Right cardiac atrium (tissue), 5 donors: Measurements from ENCODE around the gene NDN. TPM values are rescaled to one million over a fixed set of nuclear protein-coding genes. Genes with fewer than 3 reads are reported as not detected.
"Not testable (repeated sequence)": the region's sequence is repeated elsewhere in the genome, so short reads cannot be mapped to it uniquely, and the experiment has no call there.

Source experiments
- ATAC-seq, 2 donors: fragments of 200-7000 bp; cut with Tn5 transposase; one replicate each; pipeline versions ENCODE4 v1.8.0 to v1.9.1; 2020; ENCODE audit warnings: moderate library complexity in 2 of 2, mild to moderate bottlenecking in 1 of 2
- DNase-seq, 3 donors: peaks; one replicate each; pipeline ENCODE4 v3.0.0-alpha.2; 2020
- H3K27ac ChIP-seq: one replicate; pipeline ENCODE4 v1.5.1; 2013; ENCODE audit warnings: mild to moderate bottlenecking, low read length, control low read depth, moderate library complexity
- H3K27me3 ChIP-seq: one replicate; pipeline ENCODE4 v1.6.1; 2013; ENCODE audit not compliant: control insufficient read depth, insufficient read depth
- H3K4me1 ChIP-seq: one replicate; pipeline ENCODE4 v1.6.1; 2013; ENCODE audit warnings: low read length; ENCODE audit not compliant: control insufficient read depth, insufficient read depth
- H3K4me3 ChIP-seq: one replicate; pipeline ENCODE4 v1.5.1; 2013; ENCODE audit warnings: low read length, control low read depth
- H3K9me3 ChIP-seq: one replicate; pipeline ENCODE4 v1.6.1; 2013; ENCODE audit warnings: low read length; ENCODE audit not compliant: control insufficient read depth
- WGBS: extraction: QIAGEN DNeasy Blood & Tissue Kit; methylation state at CpG from one replicate; pipeline ENCODE4 v1.1.7; 2013; 5-methylcytosine and 5-hydroxymethylcytosine counted together
- intact Hi-C, 4 donors: fragments of 100-400 bp; cut with DNase I; formaldehyde crosslinking; loops; one replicate each; pipeline versions ENCODE4 v1.11.0 to v1.14.0; 2022 to 2023
- long read RNA-seq, 4 donors: library from polyadenylated mRNA; unstranded; transcript quantifications; one replicate each; pipeline ENCODE4 v2.0.0, GENCODE V29; 2020 to 2021
- polyA plus RNA-seq: library from polyadenylated mRNA; stranded (reverse); fragments of 200-250 nt; gene quantifications from one replicate; pipeline ENCODE4 v1.2.3, GENCODE V29; 2013
- total RNA-seq, 4 donors: library from RNA; stranded (reverse); fragmentation: NEBNext Ultra II Directional; extraction: Animal tissue kit (Norgen Biotek cat#: 25700); gene quantifications; one replicate each; pipeline ENCODE4 v1.2.1, GENCODE V29; 2021
- donor health status: healthy with polysubstance abuse.
- donor health status: DM: no; HTN: yes; CAD: no.
- donor health status: DM: no; HTN: no; CAD: no.
- donor health status: DM: no; HTN: yes; CAD: no; lungs with severe emphysema.
- donor health status: DM: yes; HTN: yes; CAD: no.

The NDN gene, protein sequence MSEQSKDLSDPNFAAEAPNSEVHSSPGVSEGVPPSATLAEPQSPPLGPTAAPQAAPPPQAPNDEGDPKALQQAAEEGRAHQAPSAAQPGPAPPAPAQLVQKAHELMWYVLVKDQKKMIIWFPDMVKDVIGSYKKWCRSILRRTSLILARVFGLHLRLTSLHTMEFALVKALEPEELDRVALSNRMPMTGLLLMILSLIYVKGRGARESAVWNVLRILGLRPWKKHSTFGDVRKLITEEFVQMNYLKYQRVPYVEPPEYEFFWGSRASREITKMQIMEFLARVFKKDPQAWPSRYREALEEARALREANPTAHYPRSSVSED
- total RNA-seq (10 to 100 TPM; 41.6 to 60.0 (median 51.5) TPM), polyA plus RNA-seq (37.9 TPM)
- long read RNA-seq, donor 1, transcript NDN-202 (1 exons, 1,627 nt): major isoform, 159 of 159 reads
- long read RNA-seq, donor 1, partial matches to known transcripts: 0 of 159 reads
- long read RNA-seq, donor 1, other reads (novel, unspliced or antisense): 0 of 159 reads
- long read RNA-seq, donor 2, transcript NDN-202 (1 exons, 1,627 nt): major isoform, 74 of 74 reads
- long read RNA-seq, donor 2, partial matches to known transcripts: 0 of 74 reads
- long read RNA-seq, donor 2, other reads (novel, unspliced or antisense): 0 of 74 reads
- long read RNA-seq, donor 3, transcript NDN-202 (1 exons, 1,627 nt): major isoform, 9 of 9 reads
- long read RNA-seq, donor 3, partial matches to known transcripts: 0 of 9 reads
- long read RNA-seq, donor 3, other reads (novel, unspliced or antisense): 0 of 9 reads
- long read RNA-seq, donor 4, transcript NDN-202 (1 exons, 1,627 nt): major isoform, 98 of 98 reads
- long read RNA-seq, donor 4, partial matches to known transcripts: 0 of 98 reads
- long read RNA-seq, donor 4, other reads (novel, unspliced or antisense): 0 of 98 reads

DNA sequence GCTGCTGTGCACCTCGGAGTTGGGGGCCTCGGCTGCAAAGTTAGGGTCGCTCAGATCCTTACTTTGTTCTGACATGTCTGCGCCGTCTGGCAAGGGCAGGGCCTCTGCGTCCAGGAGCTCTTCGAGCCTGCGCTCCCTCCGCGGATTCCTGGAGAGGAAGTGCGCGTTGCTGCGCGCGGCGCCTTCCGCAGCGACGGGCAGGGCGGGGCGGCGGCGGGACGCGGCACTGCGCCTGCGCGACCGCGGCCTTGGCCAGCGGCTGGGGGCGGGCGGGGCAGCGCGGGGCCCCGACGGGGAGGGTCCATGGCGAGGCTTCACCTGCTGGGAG is at the start of gene NDN:
Gene NDN (minus strand): TSS at position 163 of the 328 bp plus-strand sequence. CDS start 88 bp downstream, at position 75.
- 22% methylated on average over 38 of the region's 38 CpGs for WGBS
- Histone ChIP-seq H3K27ac (no peak within 1 kb of the TSS), H3K4me1 (no peaks in the 10 kb centered on the region), H3K4me3 (peak within 1 kb of the TSS; percentile 41), H3K9me3 (no peaks in the 10 kb centered on the region), H3K27me3 (no peaks in the 10 kb centered on the region)
- peak; percentile 58 to 85 (median 83) for DNase-seq
- intact Hi-C loops: no loop called here
- ATAC-seq: peak; percentile 82 to 86

DNA sequence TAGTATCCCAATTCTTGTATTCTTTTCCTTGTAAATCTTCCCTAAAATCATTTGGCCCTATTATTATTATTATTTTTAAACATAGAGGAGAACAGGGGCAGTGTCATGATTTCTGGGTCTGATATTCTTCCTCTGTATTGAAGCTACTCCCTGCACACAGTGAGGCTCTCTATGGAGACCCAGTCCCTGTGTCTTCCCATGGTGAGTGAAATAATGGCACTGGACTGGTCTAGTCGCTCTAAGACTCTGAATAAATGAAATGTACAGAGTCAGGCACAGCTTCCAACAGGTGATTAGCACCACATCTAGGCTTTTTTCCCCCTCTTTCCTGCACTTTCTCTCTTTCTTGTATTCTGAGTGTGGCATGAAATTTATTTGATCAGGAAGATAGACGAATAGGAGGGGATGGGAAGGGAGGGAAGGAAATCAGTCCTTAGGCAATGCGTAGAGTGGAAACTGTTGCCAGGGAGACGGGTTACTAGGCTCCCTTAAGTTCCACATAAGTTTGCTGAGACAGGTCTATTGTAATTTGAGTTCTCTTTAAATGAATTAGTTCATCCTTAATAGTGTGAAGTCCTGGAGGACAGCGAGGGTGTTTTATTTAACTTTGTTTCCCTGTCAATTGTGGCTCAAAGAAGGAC is 49.0 kb upstream of the NDN start:
- no peak for ATAC-seq

DNA sequence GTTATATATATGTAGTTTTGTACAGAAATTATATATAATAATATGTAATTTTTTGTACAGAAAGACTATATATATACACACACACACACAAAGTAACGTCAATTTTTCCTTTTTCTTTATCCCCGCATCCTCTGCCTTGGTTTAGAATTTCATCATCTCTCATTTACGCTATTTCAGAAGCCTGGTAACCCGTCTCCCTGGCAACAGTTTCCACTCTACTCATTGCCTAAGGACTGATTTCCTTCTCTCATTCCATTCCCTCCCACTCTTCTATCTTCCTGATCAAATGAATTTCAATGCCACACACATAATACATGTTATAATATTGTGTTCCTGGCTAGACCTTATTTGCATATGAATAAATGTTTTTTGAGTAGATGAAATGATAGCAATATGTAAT is 47.8 kb upstream of the NDN start:
- DNase-seq (no peak), ATAC-seq (no peak)
- Histone ChIP-seq H3K27me3 (no peaks in the 10 kb centered on the region), H3K4me1 (no peaks in the 10 kb centered on the region), H3K9me3 (no peaks in the 10 kb centered on the region), H3K27ac (no peak overlapping the region), H3K4me3 (no peak overlapping the region)
- WGBS: 63% methylated on average over 4 of the region's 4 CpGs
- intact Hi-C loops: no loop called here

More for the DNA sequence above, 49.0 kb upstream of the NDN start:
- Histone ChIP-seq H3K27ac (no peak overlapping the region), H3K27me3 (no peaks in the 10 kb centered on the region), H3K4me3 (no peak overlapping the region), H3K9me3 (no peaks in the 10 kb centered on the region), H3K4me1 (no peaks in the 10 kb centered on the region)
- intact Hi-C loops: no loop called here
- DNase-seq: no peak
- WGBS: 40% methylated on average over 5 of the region's 5 CpGs

DNA sequence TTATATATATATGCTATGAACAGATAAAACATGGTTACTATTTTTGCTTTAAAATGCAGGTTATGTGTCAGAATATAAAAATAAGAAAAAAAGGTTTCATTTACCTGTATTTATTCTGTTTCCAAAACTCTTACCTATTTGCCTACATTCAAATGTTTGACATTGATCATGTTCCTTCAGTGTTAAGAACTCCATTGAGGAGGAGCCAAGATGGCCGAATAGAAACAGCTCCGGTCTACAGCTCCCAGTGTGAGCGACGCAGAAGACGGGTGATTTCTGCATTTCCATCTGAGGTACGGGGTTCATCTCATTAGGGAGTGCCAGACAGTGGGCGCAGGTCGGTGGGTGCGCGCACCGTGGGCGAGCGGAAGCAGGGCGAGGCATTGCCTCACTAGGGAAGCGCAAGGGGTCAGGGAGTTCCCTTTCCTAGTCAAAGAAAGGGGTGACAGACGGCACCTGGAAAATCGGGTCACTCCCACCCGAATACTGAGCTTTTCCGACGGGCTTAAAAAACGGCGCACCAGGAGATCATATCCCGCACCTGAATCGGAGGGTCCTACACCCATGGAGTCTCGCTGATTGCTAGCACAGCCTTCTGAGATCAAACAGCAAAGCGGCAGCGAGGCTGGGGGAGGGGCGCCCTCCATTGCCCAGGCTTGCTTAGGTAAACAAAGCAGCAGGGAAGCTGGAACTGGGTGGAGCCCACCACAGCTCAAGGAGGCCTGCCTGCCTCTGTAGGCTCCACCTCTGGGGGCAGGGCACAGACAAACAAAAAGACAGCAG is 27.0 kb upstream of the NDN start:
- H3K4me1 ChIP-seq, H3K27me3 ChIP-seq, intact Hi-C loops, ATAC-seq, H3K4me3 ChIP-seq, DNase-seq, H3K9me3 ChIP-seq, H3K27ac ChIP-seq: not testable (repeated sequence)
- 80% methylated on average over 28 of the region's 28 CpGs for WGBS

DNA sequence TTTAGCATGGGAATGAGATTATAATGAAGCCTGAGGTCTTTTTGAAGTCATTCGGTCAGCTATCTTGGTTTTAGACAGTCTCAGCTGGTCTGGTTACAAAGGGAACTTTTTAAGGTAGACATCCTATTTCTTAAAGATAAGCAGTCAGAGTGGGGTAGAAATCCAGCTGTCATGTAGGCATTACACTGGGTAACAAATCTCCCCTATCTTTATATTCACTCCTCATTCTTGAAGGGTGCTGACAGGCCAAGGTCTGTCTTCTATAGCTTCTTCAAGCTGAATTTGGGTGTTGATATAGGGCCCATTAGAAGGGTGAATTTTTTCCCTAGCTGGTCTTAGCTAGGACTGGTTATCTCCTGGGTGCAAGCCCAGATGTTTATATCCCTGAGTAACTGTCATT is 21.2 kb upstream of the NDN start:
- no peak for ATAC-seq
- H3K27me3 ChIP-seq: no peaks in the 10 kb centered on the region
- no peaks in the 10 kb centered on the region for H3K4me1 ChIP-seq
- intact Hi-C loops: no loop called here
- no peak overlapping the region for H3K27ac ChIP-seq
- no peak overlapping the region for H3K4me3 ChIP-seq
- WGBS: 33% methylated on average over 1 of the region's 1 CpG
- DNase-seq: no peak
- H3K9me3 ChIP-seq: no peaks in the 10 kb centered on the region

DNA sequence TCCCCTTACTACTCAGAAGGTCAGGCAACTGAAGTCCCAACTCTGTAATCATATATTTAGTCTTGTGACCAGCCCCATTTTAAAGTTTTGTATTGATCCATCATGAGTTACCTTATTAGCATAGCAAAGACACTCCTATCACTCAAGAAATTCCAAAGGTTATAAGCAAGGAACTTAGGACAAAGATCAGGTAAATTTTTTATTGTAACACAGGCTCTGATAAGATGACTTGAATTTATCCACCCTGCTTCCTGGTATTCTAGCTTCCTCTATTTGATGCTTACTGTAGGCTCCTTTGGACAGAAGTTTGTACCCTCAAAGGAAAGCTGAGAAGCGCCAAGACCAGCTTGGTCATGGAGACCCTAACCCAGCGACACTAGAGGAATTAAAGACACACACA is 8.2 kb upstream of the NDN start:
- no peaks in the 10 kb centered on the region for H3K4me1 ChIP-seq
- 60% methylated on average over 2 of the region's 2 CpGs for WGBS
- no peak overlapping the region for H3K27ac ChIP-seq
- intact Hi-C loops: no loop called here
- no peak for DNase-seq
- no peaks in the 10 kb centered on the region for H3K27me3 ChIP-seq
- no peak for ATAC-seq
- no peak overlapping the region for H3K4me3 ChIP-seq
- no peaks in the 10 kb centered on the region for H3K9me3 ChIP-seq

DNA sequence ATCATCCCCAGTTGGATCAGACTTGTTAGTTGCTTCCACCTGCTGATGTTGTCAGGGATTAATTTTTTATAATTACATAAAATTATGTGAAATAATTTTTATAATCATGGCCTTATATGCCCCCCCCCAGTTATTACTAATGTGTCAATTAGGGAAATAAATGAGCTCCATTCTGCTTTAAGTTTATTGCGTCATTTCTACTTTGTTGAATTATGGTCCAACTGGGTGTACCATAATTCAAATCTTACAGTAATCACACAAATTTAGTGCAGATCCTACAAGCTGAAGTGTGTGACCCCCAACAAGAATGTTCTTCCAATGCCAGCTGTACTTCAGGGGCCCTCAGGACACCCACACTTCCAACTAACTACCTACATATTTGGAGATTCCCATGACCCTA is 7.5 kb upstream of the NDN start:
- intact Hi-C loops: no loop called here
- Histone ChIP-seq H3K27me3 (no peaks in the 10 kb centered on the region), H3K4me1 (no peaks in the 10 kb centered on the region), H3K9me3 (no peaks in the 10 kb centered on the region), H3K4me3 (no peak overlapping the region), H3K27ac (no peak overlapping the region)
- 97% methylated on average over 1 of the region's 1 CpG for WGBS
- ATAC-seq: no peak
- DNase-seq: no peak

DNA sequence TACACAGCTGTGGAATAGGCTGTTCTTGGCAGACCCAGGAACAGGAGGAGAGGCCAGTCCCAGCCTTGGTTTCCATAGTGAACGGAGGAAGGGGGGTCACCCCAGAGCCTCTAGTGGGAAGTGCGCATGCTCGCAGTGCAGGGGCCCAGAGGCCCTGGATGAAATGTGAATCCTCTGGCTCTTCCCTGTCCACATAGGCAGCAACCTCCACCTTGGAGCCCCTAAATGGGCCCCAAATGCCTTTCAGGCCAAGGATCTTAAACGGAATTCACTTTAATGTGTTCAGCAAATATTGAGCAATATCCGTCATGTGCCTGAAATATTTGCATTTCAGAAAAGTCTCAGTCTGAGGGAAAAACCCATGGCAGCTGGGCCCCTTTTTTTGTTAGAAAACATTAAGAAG is 3.3 kb upstream of the NDN start:
- Histone ChIP-seq H3K4me1 (no peaks in the 10 kb centered on the region), H3K27ac (no peak overlapping the region), H3K9me3 (no peaks in the 10 kb centered on the region), H3K27me3 (no peaks in the 10 kb centered on the region), H3K4me3 (no peak overlapping the region)
- ATAC-seq (peak; percentile 84 to 92), DNase-seq (peak; percentile 59 to 83 (median 81))
- intact Hi-C loops: no loop called here
- WGBS: 55% methylated on average over 5 of the region's 5 CpGs

DNA sequence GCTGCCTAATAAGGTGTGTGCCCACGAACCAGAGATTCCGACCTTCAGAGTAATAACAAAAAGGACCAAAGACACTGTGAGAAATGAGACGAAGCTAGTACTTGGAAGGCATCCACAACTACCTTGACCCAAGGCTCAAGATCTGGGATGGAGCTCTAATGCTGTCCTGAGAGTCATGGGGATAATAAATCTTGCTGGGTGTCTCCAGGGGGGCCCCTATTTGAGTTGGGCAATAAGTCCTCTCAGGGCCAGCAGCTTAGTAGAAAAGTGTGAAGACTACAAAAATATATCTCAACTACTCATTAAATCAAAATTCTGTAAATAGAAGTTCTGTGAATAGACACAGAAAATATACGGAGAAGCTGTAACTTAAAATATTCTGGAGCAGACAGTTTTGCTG is 2.9 kb upstream of the NDN start:
- ATAC-seq (no peak), DNase-seq (no peak)
- no peaks in the 10 kb centered on the region for H3K4me1 ChIP-seq
- intact Hi-C loops: no loop called here
- no peak overlapping the region for H3K4me3 ChIP-seq
- WGBS: 69% methylated on average over 4 of the region's 4 CpGs
- H3K27me3 ChIP-seq: no peaks in the 10 kb centered on the region
- H3K27ac ChIP-seq: no peak overlapping the region
- H3K9me3 ChIP-seq: no peaks in the 10 kb centered on the region

DNA sequence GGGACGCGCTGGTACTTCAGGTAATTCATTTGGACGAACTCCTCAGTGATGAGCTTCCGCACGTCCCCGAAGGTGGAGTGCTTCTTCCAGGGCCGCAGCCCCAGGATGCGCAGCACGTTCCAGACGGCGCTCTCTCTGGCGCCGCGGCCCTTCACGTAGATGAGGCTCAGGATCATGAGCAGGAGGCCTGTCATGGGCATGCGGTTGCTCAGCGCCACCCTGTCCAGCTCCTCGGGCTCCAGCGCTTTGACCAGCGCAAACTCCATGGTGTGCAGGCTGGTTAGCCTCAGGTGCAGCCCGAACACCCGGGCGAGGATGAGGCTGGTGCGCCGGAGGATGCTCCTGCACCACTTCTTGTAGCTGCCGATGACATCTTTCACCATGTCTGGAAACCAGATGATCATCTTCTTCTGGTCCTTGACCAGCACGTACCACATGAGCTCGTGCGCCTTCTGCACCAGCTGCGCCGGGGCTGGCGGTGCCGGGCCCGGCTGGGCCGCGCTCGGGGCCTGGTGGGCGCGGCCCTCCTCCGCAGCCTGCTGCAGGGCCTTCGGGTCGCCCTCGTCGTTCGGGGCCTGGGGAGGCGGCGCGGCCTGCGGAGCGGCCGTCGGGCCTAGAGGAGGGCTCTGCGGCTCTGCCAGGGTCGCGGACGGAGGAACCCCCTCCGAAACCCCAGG is 501 bp downstream of the NDN start:
- WGBS: 31% methylated on average over 57 of the region's 57 CpGs
- DNase-seq: peak in 2 of 3 donors; percentile 43 to 44
- H3K4me1 ChIP-seq: no peaks in the 10 kb centered on the region
- intact Hi-C loops: no loop called here
- H3K27ac ChIP-seq: no peak overlapping the region
- no peaks in the 10 kb centered on the region for H3K9me3 ChIP-seq
- H3K27me3 ChIP-seq: no peaks in the 10 kb centered on the region
- peak overlapping the region; percentile 41 for H3K4me3 ChIP-seq
- peak; percentile 56 to 68 for ATAC-seq
